Left lung (tissue), 10 donors: ENCODE measurements around the gene PES1. TPM values are rescaled to one million over a fixed set of nuclear protein-coding genes. Genes with fewer than 3 reads are reported as not detected.
"Not testable (repeated sequence)": the region's sequence is repeated elsewhere in the genome, so short reads cannot be mapped to it uniquely, and the experiment has no call there.

Source experiments
- ATAC-seq: fragments of 200-7000 bp; cut with Tn5 transposase; one replicate; pipeline ENCODE4 v1.9.1; 2020; ENCODE audit warnings: moderate library complexity
- DNase-seq, 4 donors: peaks; one replicate each; pipeline ENCODE4 v3.0.0-alpha.2; 2013 to 2020
- H3K27ac ChIP-seq, 2 donors: fragments of 200-600 bp; sonication (generic) in 1 of 2; one replicate each; pipeline versions ENCODE4 v1.5.0 to v1.8.0; 2020 to 2021
- H3K27me3 ChIP-seq, 2 donors: fragments of 200-600 bp; sonication (generic) in 1 of 2; one replicate each; pipeline versions ENCODE4 v1.5.0 to v1.8.0; 2020 to 2021
- H3K36me3 ChIP-seq, 2 donors: fragments of 200-600 bp; sonication (generic) in 1 of 2; one replicate each; pipeline versions ENCODE4 v1.5.0 to v1.8.0; 2020 to 2021
- H3K4me1 ChIP-seq, 2 donors: fragments of 200-600 bp; one replicate each; pipeline ENCODE4 v1.8.0; 2021
- H3K4me3 ChIP-seq, 2 donors: fragments of 200-600 bp; sonication (generic) in 1 of 2; one replicate each; pipeline versions ENCODE4 v1.5.0 to v1.8.0; 2020 to 2021; ENCODE audit warnings: mild to moderate bottlenecking in 1 of 2
- H3K9me3 ChIP-seq, 2 donors: fragments of 200-600 bp; sonication (generic) in 1 of 2; one replicate each; pipeline versions ENCODE4 v1.5.0 to v1.8.0; 2020 to 2021
- intact Hi-C, 2 donors: fragments of 100-400 bp; cut with DNase I; formaldehyde crosslinking; loops; one replicate each; pipeline versions ENCODE4 v1.11.2 to v1.14.2; 2022
- polyA plus RNA-seq, 6 donors: library from polyadenylated mRNA; unstranded; fragments of 120-200 nt; gene quantifications; one replicate each; pipeline ENCODE4 v1.2.1, GENCODE V29; 2013; ENCODE audit not compliant: insufficient read length in 6 of 6
- total RNA-seq, 2 donors: library from RNA; stranded (reverse); fragmentation: NEBNext Ultra II Directional; extraction: Animal tissue kit (Norgen Biotek cat#: 25700); gene quantifications; one replicate each; pipeline ENCODE4 v1.2.1, GENCODE V29; 2021
- TF ChIP-seq, protein P1 (sequence below), 2 donors: fragments of 200-600 bp; sonication (generic) in 1 of 2; IDR thresholded peaks; one replicate each; pipeline versions ENCODE4 v1.5.0 to v1.8.0; 2021; ENCODE audit warnings: antibody characterized with exemption in 2 of 2
- donor health status: DM: no; HTN: yes; CAD: no.
- donor health status: DM: no; HTN: no; CAD: no.

Gene PES1
- total and polyA plus RNA-seq, 8 donors: 45.2 to 70.6 (median 63.4) TPM

GRCh38 chr22:30546616-30547015 is 45.1 kb downstream of the PES1 start, which contains the start of gene SEC14L6:
Gene SEC14L6 (minus strand): TSS chr22:30546741. CDS start chr22:30546682, 59 bp downstream.
- H3K4me3 ChIP-seq: no peak within 1 kb of the TSS
- ATAC-seq (no peak), DNase-seq (no peak)
- H3K4me1 ChIP-seq: no peaks in the 10 kb centered on the region
- peaks cover 4 to 31% of the 10 kb centered on the region in 2 donors for H3K27me3 ChIP-seq
- H3K27ac ChIP-seq: no peak within 1 kb of the TSS
- intact Hi-C loops: no loop called here
- H3K36me3 ChIP-seq: no peaks in the 10 kb centered on the region
- TF ChIP-seq, protein P1, sequence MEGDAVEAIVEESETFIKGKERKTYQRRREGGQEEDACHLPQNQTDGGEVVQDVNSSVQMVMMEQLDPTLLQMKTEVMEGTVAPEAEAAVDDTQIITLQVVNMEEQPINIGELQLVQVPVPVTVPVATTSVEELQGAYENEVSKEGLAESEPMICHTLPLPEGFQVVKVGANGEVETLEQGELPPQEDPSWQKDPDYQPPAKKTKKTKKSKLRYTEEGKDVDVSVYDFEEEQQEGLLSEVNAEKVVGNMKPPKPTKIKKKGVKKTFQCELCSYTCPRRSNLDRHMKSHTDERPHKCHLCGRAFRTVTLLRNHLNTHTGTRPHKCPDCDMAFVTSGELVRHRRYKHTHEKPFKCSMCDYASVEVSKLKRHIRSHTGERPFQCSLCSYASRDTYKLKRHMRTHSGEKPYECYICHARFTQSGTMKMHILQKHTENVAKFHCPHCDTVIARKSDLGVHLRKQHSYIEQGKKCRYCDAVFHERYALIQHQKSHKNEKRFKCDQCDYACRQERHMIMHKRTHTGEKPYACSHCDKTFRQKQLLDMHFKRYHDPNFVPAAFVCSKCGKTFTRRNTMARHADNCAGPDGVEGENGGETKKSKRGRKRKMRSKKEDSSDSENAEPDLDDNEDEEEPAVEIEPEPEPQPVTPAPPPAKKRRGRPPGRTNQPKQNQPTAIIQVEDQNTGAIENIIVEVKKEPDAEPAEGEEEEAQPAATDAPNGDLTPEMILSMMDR (IDR thresholded peaks at IDR 0.05): no peak
- no peaks in the 10 kb centered on the region for H3K9me3 ChIP-seq

- no peaks in the 10 kb centered on the region for H3K36me3 ChIP-seq
- no peak overlapping the region for H3K27ac ChIP-seq
- ATAC-seq: no peak
- no peaks in the 10 kb centered on the region for H3K9me3 ChIP-seq
- no peaks in the 10 kb centered on the region for H3K4me1 ChIP-seq
- TF ChIP-seq, protein P1 (IDR thresholded peaks at IDR 0.05): no peak
- peak overlapping the region in 1 of 2 donors; percentile 34 for H3K4me3 ChIP-seq
- no peak for DNase-seq
- H3K27me3 ChIP-seq: peaks cover 5 to 53% of the 10 kb centered on the region in 2 donors
- intact Hi-C loops: no loop called here
Observed at GRCh38 chr22:30542811-30543188, 48.9 kb downstream of the PES1 start.

DNA sequence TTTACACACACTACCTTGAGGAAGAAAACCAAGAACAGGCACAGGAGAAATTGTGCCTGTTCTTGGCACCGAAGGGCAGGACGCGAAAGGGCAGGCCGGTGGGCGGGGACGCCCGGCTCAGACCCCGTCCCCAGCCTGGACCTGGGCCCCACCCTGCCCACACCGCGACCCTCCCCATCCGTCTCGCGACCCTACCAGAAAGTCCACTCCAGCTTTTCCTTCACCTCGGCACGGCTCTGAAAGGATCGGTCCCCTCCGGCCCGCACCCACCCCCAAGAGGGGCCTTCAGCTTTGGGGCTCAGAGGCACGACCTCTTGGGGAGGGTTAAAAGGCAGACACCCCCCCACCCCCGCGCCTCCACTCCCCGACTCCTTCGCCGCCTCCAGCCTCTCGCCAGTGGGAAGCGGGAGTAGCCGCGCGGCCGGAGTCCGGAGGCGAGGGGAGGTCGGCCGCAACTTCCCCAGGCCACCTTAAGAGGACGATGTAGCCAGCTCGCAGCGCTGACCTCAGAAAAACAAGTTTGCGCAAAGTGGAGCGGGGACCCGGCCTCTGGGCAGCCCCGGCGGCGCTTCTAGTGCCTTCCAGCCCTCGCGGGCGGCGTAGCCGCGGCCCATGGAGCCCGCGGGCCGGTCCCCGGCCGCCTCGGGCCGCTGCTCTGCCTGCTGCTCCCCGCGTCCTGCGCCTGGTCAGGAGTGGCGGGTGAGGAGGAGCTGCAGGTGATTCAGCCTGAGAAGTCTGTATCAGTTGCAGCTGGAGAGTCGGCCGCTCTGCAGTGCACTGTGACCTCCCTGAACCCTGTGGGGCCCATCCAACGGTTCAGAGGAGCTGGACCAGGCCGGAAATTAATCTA is 49.5 kb downstream of the PES1 start:
- H3K27me3 ChIP-seq: peaks cover 5 to 53% of the 10 kb centered on the region in 2 donors
- peak overlapping the region in 1 of 2 donors; percentile 15 for H3K27ac ChIP-seq
- H3K36me3 ChIP-seq: no peaks in the 10 kb centered on the region
- peak overlapping the region; percentile 34 to 35 for H3K4me3 ChIP-seq
- no peaks in the 10 kb centered on the region for H3K4me1 ChIP-seq
- intact Hi-C loops: no loop called here
- DNase-seq: peak in 3 of 4 donors; percentile 17 to 81 (median 21)
- TF ChIP-seq, protein P1 (IDR thresholded peaks at IDR 0.05): no peak
- no peaks in the 10 kb centered on the region for H3K9me3 ChIP-seq
- peak; percentile 80 for ATAC-seq

DNA sequence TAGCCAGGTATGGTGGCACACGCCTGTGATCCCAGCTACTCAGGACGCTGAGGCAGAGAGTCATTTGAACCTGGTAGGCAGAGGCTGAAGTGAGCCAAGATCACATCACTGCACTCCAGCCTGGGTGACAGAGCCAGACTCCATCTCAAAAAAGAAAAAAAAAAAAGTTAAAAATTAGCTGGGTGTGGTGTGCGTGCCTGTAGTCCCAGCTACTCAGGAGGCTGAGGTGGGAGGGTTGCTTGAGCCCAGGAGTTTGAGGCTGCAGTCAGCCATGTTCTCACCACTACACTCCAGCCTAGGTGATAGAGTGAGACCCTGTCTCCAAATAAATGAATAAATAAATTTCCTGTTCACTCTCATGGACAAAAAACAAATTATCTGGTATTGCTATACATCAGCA is 50.2 kb downstream of the PES1 start:
- peak; percentile 58 for ATAC-seq
- H3K4me3 ChIP-seq: peak overlapping the region in 1 of 2 donors; percentile 34
- DNase-seq, H3K4me1 ChIP-seq, H3K36me3 ChIP-seq, H3K27ac ChIP-seq, intact Hi-C loops, H3K9me3 ChIP-seq: not testable (repeated sequence)
- peaks cover 5 to 53% of the 10 kb centered on the region in 2 donors for H3K27me3 ChIP-seq

DNA sequence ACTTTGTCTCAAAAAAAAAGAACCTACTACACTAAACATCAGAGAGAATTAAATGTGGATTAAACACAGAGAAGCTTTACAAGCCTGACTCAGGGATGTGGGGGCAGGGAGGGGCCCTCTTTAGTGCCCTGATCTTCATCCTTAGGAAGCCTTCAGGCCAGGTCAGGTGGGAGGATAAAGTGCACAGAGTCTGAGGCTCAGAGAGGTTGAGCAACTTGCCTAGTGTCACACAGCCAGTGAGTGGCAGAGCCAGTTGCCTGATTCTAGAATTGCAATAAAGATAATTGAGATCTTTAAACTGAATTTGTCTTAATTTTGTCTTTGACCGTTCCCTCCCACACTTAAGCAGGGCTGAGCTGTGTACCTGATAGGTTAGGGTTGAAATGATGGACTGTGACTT is 52.3 kb downstream of the PES1 start:
- Histone ChIP-seq H3K27ac (no peak overlapping the region), H3K4me3 (no peak overlapping the region), H3K27me3 (peaks cover 5 to 47% of the 10 kb centered on the region in 2 donors), H3K36me3 (no peaks in the 10 kb centered on the region), H3K9me3 (no peaks in the 10 kb centered on the region), H3K4me1 (no peaks in the 10 kb centered on the region)
- intact Hi-C loops: no loop called here
- ATAC-seq (no peak), DNase-seq (no peak)
- TF ChIP-seq, protein P1 (IDR thresholded peaks at IDR 0.05): no peak
